Stimulated activated effector memory CD8-positive, alpha-beta T cell treated with anti-CD3 and anti-CD28 coated beads, Interleukin-12 subunit alpha, Interleukin-12 subunit beta, amount 100 ng/mL, for 72 hours (primary cell): Measurements from ENCODE around the gene SCFD2.
"Not testable (repeated sequence)": the region's sequence is repeated elsewhere in the genome, so short reads cannot be mapped to it uniquely, and the experiment has no call there.

Experiments used
- ATAC-seq: fragments of 150-1000 bp; cut with Tn5 transposase; 2 replicates; pipeline ENCODE4 v1.10.0; 2021
- DNase-seq, 2 donors: peaks; one replicate each; pipeline ENCODE4 v3.0.0; 2021 to 2022; ENCODE audit warnings: low spot score in 2 of 2
- H3K27ac Mint-ChIP-seq: one replicate; pipeline ENCODE4 v1.8.0; 2022; ENCODE audit warnings: mild to moderate bottlenecking, mixed read lengths
- H3K36me3 Mint-ChIP-seq: one replicate; pipeline ENCODE4 v1.8.0; 2022; ENCODE audit warnings: mild to moderate bottlenecking, mixed read lengths
- H3K4me1 Mint-ChIP-seq: one replicate; pipeline ENCODE4 v1.8.0; 2022; ENCODE audit warnings: mixed read lengths
- H3K4me3 Mint-ChIP-seq: one replicate; pipeline ENCODE4 v1.8.0; 2022; ENCODE audit warnings: mild to moderate bottlenecking, mixed read lengths
- H3K9me3 Mint-ChIP-seq: one replicate; pipeline ENCODE4 v1.8.0; 2022; ENCODE audit warnings: mixed read lengths

Gene SCFD2

GRCh38 chr4:52834641-52835456, 531.0 kb downstream of the SCFD2 start:
- DNase-seq, H3K4me1 Mint-ChIP-seq, H3K27ac Mint-ChIP-seq, ATAC-seq, H3K4me3 Mint-ChIP-seq, H3K9me3 Mint-ChIP-seq, H3K36me3 Mint-ChIP-seq: not testable (repeated sequence)

- no peak overlapping the region for H3K27ac Mint-ChIP-seq
- H3K36me3 Mint-ChIP-seq, result no peaks in the 10 kb centered on the region
- H3K4me3 Mint-ChIP-seq, result no peak overlapping the region
- no peaks in the 10 kb centered on the region for H3K4me1 Mint-ChIP-seq
- H3K9me3 Mint-ChIP-seq, result no peaks in the 10 kb centered on the region
- DNase-seq, result no peak
- no peak for ATAC-seq
These were observed 531.8 kb downstream of the SCFD2 start for GRCh38 chr4:52833941-52834525.

- peaks cover 35% of the 10 kb centered on the region for H3K4me1 Mint-ChIP-seq
- peak in 1 of 2 donors; percentile 36 for DNase-seq
- ATAC-seq, result no peak
- peak overlapping the region; percentile 61 for H3K27ac Mint-ChIP-seq
- no peak overlapping the region for H3K4me3 Mint-ChIP-seq
- no peaks in the 10 kb centered on the region for H3K36me3 Mint-ChIP-seq
- peaks cover 4% of the 10 kb centered on the region for H3K9me3 Mint-ChIP-seq
These were observed 540.3 kb downstream of the SCFD2 start for GRCh38 chr4:52825460-52826090.

- Mint-ChIP-seq H3K27ac (peak overlapping the region; percentile 61), H3K9me3 (peaks cover 4% of the 10 kb centered on the region), H3K36me3 (no peaks in the 10 kb centered on the region), H3K4me3 (no peak overlapping the region), H3K4me1 (peaks cover 35% of the 10 kb centered on the region)
- ATAC-seq (no peak), DNase-seq (peak in 1 of 2 donors; percentile 46)
These were observed 541.0 kb downstream of the SCFD2 start for GRCh38 chr4:52824603-52825459.

DNA sequence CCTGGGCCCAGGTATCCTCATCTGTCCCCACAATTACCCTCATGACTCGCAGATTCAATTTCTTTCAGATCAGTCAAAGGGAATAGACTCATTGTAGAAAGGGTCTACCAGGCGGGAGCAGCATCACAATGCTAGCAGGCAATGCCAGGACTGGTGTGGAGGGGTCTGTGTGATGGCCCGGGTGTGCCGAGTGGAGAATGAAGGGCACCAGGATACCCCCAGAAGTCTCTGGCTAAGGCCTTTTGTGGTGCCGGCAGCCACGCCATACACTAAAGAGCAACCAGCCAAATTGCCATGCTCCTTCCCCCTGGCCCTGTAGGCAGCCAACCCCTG, 541.6 kb downstream of the SCFD2 start:
- Mint-ChIP-seq H3K4me3 (no peak overlapping the region), H3K27ac (peak overlapping the region; percentile 89), H3K9me3 (peaks cover 4% of the 10 kb centered on the region), H3K36me3 (no peaks in the 10 kb centered on the region), H3K4me1 (peaks cover 35% of the 10 kb centered on the region)
- DNase-seq (peak in 1 of 2 donors; percentile 37), ATAC-seq (no peak)

DNA sequence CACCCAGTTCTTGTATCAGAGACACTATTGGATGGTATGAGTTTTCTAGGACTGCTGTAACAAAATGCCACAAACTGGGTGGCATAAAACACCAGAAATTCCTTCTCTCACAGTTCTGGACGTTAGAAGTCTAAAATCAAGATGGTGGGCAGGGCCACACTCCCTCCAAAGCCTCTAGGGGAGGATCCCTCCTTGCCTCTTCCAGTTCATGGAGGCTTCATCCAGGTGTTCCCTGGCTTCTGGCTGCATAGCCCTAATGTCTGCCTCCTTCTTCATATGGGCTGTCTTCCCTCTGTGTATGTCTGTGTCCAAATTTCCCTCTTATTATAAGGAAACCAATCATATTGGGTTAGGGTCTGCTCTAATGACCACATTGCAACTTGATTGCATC, 542.2 kb downstream of the SCFD2 start:
- DNase-seq, result peak in 1 of 2 donors; percentile 48
- peak overlapping the region; percentile 89 for H3K27ac Mint-ChIP-seq
- H3K4me3 Mint-ChIP-seq, result no peak overlapping the region
- no peaks in the 10 kb centered on the region for H3K36me3 Mint-ChIP-seq
- H3K4me1 Mint-ChIP-seq, result peaks cover 35% of the 10 kb centered on the region
- ATAC-seq, result no peak
- peaks cover 4% of the 10 kb centered on the region for H3K9me3 Mint-ChIP-seq
